CD4-positive, alpha-beta T cell treated with Interleukin-6 for 4 hours (primary cell): ENCODE measurements around the gene NRXN3.

Source experiments
- DNase-seq: peaks from one replicate; pipeline ENCODE4 v3.0.0-alpha.2; 2020; ENCODE audit warnings: mixed read lengths

Gene NRXN3

DNA sequence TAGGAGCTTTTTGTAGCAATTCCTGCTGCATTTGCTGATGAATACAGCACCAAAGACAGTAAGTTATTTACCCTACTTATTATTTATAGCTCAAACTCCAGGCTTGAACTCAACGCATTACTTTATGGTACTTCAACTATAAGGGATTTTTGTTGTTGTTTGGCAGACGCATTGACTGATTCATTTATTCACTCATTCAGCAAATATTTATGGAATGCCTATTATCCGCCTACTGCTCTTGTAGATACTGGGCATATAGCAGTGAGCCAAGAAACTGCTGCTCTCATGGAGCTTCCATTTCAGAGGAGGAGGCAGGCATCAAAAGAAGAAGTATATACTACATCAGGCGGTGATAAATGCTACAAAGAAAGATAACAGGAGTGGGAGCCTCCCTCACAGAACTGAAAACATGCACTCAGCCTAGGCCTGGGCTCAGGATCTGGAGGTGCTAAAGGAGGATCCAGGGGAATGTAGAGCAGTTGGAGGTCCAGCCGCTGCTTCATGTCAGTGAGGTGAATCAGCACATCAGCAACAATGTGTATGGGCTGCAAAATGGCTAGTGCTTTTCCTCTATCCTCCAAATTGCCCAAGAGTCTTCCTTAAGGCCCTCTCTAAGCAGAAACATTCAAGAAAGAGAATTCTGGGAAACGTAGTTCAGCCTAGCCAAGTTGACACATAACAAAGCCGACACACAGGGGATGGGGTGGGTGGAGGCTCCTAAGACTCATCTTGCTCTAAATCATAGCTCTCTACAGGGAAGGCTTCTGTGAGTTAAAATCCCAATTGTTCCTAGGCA lies 157.5 kb downstream of the NRXN3 start:
- DNase-seq = no peak

- DNase-seq = no peak
These were observed 159.2 kb downstream of the NRXN3 start for GRCh38 chr14:78329371-78329770.

GRCh38 chr14:78335531-78335930 lies 165.4 kb downstream of the NRXN3 start:
- DNase-seq = no peak

- DNase-seq = no peak
These were observed 170.1 kb downstream of the NRXN3 start for GRCh38 chr14:78340250-78340649.

DNA sequence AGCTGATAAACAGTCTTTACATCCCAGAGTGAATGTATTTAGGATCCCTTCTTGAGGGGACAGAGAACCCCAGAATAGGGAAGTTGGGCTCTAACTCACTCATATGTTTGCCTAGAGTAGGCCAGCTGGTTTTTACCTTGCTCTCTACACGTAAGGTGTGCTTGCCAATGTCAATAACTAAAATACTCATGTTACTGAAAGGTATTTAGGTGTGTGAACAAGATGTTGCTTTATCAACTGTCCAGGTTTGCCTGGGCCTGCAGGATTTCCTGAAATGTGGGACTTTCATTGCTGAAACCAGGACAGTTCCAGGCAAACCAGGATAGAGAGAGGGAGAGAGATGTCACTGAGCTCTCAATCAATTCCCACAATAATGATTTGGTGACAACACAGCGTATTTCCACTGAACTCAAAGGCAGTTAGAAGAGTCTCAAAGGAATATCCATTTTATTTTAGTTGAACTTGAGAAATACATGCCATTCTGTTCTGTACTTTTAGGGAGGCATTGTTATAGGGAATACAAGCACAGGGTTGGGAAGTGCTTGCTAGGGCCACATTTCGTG lies 171.7 kb downstream of the NRXN3 start:
- no peak for DNase-seq

DNA sequence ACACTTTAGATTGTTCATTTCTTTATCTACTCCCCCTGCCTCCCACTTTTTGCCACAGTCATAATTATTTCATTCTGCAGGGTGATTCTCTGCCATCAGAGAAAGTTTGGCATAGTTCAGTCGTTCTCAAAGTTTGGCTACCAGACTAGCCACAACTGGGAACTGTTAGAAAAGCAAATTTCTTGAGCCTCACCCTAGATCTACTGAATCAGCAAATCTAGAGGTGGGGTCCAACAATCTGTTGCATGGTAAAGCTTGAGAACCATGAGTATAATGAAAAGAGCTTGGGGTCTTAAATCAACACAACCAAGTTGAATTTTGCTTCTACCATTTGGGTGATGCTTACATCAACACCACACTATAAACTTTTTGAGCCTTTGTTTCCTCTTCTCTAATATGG lies 172.7 kb downstream of the NRXN3 start:
- no peak for DNase-seq

- DNase-seq = no peak
These were observed 174.1 kb downstream of the NRXN3 start for GRCh38 chr14:78344290-78344689.

- no peak for DNase-seq
These were observed 175.1 kb downstream of the NRXN3 start for GRCh38 chr14:78345131-78345744.

GRCh38 chr14:78346747-78347146 lies 176.6 kb downstream of the NRXN3 start:
- DNase-seq = no peak

DNA sequence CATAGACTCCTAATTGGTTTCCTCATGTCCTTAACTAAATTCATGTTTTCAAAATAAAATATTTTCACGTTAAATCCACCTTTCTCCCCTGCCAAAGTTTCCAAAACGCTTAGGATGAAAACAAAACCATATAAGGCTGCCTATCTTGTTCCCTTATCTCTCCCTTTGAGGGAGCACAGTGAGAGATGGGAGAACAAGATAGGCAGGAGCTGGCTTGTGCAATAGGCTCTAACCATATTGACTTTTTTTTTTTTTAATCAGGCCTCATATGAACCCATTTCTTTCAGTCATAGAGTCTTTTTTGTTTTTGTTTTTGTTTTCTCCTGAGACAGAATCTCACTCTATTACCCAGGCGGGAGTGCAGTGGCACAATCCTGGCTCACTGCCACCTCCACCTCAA lies 184.9 kb downstream of the NRXN3 start:
- DNase-seq = no peak

DNA sequence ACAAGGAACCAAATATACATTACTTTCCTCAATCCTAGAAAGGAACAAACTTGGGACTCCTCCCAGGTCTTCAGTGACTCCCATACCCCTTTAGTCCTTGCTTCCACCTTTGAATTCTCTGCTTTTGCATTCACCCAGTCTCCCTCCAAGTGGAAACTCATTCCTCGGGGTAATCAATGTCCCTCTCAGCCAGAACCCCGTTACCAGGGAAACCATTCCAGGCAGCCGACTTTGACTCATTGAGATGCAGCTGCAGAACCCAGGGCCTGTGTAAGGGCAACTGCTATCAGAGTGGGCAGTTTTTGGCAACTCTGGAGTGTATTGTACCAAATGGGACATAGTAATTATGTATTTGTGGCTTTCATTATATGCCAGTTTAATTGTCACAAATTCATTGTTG lies 186.2 kb downstream of the NRXN3 start:
- DNase-seq = no peak

- no peak for DNase-seq
These were observed 188.4 kb downstream of the NRXN3 start for GRCh38 chr14:78358591-78358990.

GRCh38 chr14:78359581-78359980 lies 189.4 kb downstream of the NRXN3 start:
- no peak for DNase-seq

DNA sequence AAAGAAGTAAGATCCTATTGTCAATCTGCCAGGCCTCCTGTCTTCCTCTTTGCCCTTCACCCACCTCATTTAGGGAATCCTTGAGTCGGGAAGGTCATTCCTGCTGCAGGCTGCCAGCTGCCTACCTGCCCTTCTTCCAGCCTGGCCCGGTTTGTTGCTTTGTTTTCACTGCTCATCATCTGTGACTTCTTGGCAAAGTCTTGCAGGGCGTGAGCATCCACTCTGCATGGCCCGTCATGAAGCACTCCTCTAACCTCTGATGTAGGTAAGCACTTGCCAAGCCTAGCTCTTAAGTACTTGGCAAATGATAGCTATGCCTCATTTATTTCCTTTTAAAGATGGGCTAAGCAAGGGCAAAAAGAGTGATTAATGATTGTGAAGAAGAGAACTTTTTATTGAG lies 192.8 kb downstream of the NRXN3 start:
- DNase-seq = no peak

DNA sequence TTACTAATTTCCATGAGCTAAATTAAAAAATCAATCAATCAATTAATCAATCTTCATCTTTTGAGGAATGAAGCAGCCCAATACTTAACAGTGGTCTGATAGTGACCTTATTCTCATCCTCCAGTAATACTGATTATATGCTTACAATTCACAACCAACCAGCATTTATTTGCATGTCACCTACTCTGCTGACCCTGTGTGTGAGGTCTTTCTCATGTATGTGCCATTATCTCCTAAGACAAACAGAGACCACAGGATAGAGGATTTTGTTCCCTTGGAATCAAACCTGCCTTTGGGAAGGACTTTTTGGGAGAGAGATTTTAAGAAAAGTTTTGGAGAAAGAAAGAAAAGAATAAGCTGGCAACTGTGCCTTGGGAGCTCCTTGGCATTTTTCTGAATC lies 197.2 kb downstream of the NRXN3 start:
- DNase-seq = no peak

- DNase-seq = no peak
These were observed 212.9 kb downstream of the NRXN3 start for GRCh38 chr14:78383060-78383459.

DNA sequence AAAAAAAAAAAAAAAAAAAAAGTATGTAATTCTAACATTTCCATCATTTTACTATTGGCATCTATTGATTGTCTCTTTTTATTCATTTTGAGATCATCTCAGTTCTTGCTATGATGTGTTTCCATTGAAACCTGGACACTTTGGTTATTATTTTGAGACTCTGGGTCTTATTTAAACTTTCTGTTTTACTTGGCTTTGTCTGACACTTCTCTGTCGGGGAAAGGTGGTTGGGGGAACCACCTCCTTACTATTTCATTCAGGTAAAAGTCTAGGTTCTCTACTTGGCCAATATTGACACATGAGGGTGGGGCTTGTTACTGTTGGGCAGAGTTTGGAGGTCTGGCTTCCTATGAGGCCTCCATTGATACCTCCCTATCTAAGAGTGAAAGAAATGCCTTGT lies 228.0 kb downstream of the NRXN3 start:
- no peak for DNase-seq

DNA sequence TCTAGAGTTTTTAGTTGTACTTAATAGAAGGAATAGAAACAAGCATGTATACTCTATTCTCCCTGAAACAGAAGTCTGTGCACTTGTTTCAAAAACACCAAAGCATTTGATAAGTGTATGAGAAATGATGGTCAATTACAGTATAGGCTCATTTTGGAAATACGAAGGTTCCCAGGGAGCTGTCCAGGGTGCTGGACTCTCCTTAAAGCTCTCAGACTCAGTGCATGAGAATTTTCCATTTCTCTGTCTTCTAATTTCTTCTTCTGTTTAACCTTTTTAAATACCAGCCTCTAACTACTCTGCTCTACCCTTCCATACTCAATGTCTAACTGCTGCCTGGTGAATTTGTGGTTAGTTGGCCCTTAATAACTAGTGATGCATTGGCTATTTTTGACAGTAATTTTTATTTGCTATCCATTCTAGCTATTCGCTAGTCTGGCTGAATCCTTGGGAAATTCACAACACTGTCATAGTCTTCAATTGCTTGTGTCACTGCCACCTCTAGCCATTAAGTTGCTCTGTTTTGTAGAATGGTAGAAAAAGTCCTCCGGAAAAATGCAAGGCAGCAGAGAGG lies 229.2 kb downstream of the NRXN3 start:
- DNase-seq = no peak

DNA sequence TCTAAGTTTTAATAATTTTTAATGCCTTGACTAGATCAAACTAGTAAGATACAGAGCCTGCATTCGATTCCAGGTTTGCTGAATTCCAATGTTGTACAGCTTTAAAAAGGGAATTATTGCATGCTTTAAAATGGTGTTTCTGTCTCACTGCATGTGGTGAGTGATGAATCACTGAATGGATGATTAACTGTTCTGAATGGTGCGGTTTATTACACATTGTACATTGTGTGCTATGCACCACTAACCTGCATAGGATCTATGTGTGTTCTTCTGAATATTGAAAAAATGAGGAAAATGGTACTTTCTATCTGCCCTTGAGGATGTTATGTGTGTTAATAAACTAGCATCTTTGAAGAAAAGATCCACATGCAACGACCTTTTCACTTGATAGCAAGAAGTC lies 231.7 kb downstream of the NRXN3 start:
- DNase-seq = no peak

DNA sequence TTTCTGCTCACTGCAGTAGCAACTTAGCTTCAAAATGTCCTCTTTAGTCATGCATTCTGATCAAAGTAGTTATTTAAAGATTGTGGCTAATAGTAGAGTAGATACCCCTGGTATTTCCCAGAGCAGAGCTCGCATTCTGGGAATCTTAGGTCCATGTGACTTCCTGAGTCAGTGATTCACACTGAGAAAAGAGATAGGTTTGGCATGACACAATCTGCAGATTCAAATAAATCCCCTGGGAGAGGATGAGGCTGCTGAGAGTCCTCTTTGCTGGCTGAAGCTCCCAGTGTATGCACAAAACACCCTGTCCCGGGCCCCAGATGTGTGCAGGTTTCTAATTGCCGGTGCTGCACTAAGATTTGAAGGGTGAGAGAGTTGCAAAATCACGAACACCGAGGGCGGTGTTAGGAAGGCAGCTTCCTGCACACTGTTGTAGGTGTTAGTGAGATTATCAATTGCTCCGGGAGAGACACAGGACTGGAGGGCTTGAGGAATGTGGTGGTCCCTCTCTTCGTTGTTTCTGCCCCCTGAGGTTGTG lies 233.2 kb downstream of the NRXN3 start:
- no peak for DNase-seq

- no peak for DNase-seq
These were observed 235.1 kb downstream of the NRXN3 start for GRCh38 chr14:78405079-78405856.

- no peak for DNase-seq
These were observed 242.3 kb downstream of the NRXN3 start for GRCh38 chr14:78412475-78412874.

- no peak for DNase-seq
These were observed 244.0 kb downstream of the NRXN3 start for GRCh38 chr14:78414172-78414571.
